HepG2 (cell line): ENCODE results near the gene ELF1. TPM values are rescaled to one million over a fixed set of nuclear protein-coding genes. Genes with fewer than 3 reads are reported as not detected.

Source experiments
- FOXJ3 ChIP-seq: sonication (generic); formaldehyde crosslinking; IDR thresholded peaks from 2 replicates; pipeline ENCODE4 v1.4.0; 2020; ENCODE audit warnings: missing genetic modification reagents, mild to moderate bottlenecking, borderline replicate concordance
- GFI1 ChIP-seq: sonication (generic); formaldehyde crosslinking; IDR thresholded peaks from 2 replicates; pipeline ENCODE4 v1.5.0; 2020; ENCODE audit warnings: missing genetic modification reagents, mild to moderate bottlenecking, borderline replicate concordance
- KDM6A ChIP-seq: IDR thresholded peaks from 2 replicates; pipeline ENCODE4 v1.6.1; 2016; ENCODE audit warnings: low read depth
- POGZ ChIP-seq: sonication (generic); formaldehyde crosslinking; IDR thresholded peaks from 2 replicates; pipeline ENCODE4 v1.4.0; 2020; ENCODE audit warnings: mild to moderate bottlenecking, missing genetic modification reagents
- SOX13 ChIP-seq, 3 experiments: fragments of 450-650 bp in 1 of 3; sonication (generic) in 1 of 3; formaldehyde crosslinking in 1 of 3; IDR thresholded peaks in 2 of 3; conservative IDR thresholded peaks in 1 of 3; 2 replicates each; pipeline versions ENCODE4 v1.5.0 to v1.6.1; 2016 to 2020; ENCODE audit warnings: antibody characterized with exemption in 1 of 3, mild to moderate bottlenecking in 1 of 3, missing compliant biosample characterization in 1 of 3, missing genetic modification reagents in 1 of 3, moderate library complexity in 1 of 3
- TBX2 ChIP-seq: sonication (generic); formaldehyde crosslinking; IDR thresholded peaks from 2 replicates; pipeline ENCODE4 v1.5.0; 2020; ENCODE audit warnings: missing genetic modification reagents, mild to moderate bottlenecking, borderline replicate concordance
- ZNF12 ChIP-seq: sonication (generic); formaldehyde crosslinking; IDR thresholded peaks from 2 replicates; pipeline ENCODE4 v1.5.0; 2020; ENCODE audit warnings: missing genetic modification reagents
- ZNF282 ChIP-seq: fragments of 450-650 bp; IDR thresholded peaks from 2 replicates; pipeline ENCODE4 v1.6.1; 2018; ENCODE audit not compliant: partially characterized antibody
- ZSCAN30 ChIP-seq: sonication (generic); formaldehyde crosslinking; IDR thresholded peaks from 2 replicates; pipeline ENCODE4 v1.5.0; 2020; ENCODE audit warnings: mild to moderate bottlenecking, missing genetic modification reagents
- polyA plus RNA-seq, 8 experiments: library from polyadenylated mRNA; depleted of rRNA in 3 of 8; stranded (reverse) in 7 of 8; unstranded in 1 of 8; fragments of >200 nt; fragmentation: Illumina TruSeq in 4 of 8; extraction: Trizol in 4 of 8; gene quantifications; 2 replicates each; pipeline versions ENCODE4 v1.2.1 to v1.2.3, GENCODE V29; 2011 to 2016; ENCODE audit warnings: low read depth in 4 of 8, missing spikeins in 1 of 8, mixed read lengths in 1 of 8; ENCODE audit not compliant: insufficient read depth in 1 of 8
- total RNA-seq, 5 experiments: library from RNA; depleted of rRNA; stranded (reverse); fragments of >200 nt; fragmentation: Illumina TruSeq; extraction: Trizol; gene quantifications; 2 replicates each; pipeline ENCODE4 v1.2.3, GENCODE V29; 2016; ENCODE audit warnings: low read depth in 1 of 5
- TF ChIP-seq, protein P1 (sequence below), 2 experiments: sonication (generic) in 1 of 2; formaldehyde crosslinking in 1 of 2; IDR thresholded peaks; 2 replicates each; pipeline versions ENCODE4 v1.6.1 to v1.9.0; 2014 to 2022; ENCODE audit warnings: antibody characterized with exemption in 1 of 2, borderline replicate concordance in 1 of 2, inconsistent platforms in 1 of 2, low read depth in 1 of 2, missing genetic modification reagents in 1 of 2
- TF ChIP-seq, protein P2 (sequence below): IDR thresholded peaks from 2 replicates; pipeline ENCODE4 v1.6.1; 2016; ENCODE audit warnings: missing compliant biosample characterization, missing genetic modification reagents, borderline replicate concordance

ELF1 gene
- total and polyA plus RNA-seq, 2 of the 13 experiments (the other 11 are each of a cell fraction or from before 2014, with no cell fraction given) = 24.6 to 71.5 TPM

DNA sequence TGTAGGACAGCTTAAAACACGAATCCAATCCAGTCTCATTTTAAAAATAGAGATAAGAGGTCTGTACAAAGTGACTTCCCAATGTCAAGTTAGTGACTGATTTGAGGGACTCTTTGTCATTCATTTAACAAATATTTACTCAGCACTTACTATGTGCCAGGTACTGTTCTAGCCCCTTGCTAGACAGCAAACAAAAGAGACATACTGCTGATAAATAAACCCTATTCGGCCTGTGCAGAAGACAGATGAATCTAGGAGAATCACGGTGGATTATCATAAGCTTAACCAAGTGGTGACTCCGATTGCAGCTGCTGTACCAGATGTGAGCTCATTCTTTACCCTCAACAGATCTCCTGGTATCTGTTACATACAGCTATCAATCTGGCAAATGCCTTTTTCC is 6.4 kb upstream of the ELF1 start (continued):
- TF ChIP-seq GFI1 (CRISPR knock-in tag) (peak; percentile 47; the same call in 1 of the 2 replicates), ZSCAN30 (CRISPR knock-in tag) (no peak), ZNF282 (no peak), KDM6A (CRISPR knock-in tag) (no peak), FOXJ3 (CRISPR knock-in tag) (peak; percentile 57; the same call in 1 of the 2 replicates), POGZ (CRISPR knock-in tag) (no peak; the same call in 1 of the 2 replicates), ZNF12 (CRISPR knock-in tag) (peak; percentile 32; the same call in 1 of the 2 replicates), SOX13 (IDR thresholded peaks at IDR 0.05) (peak; percentile 42; the same call in 1 of the 2 replicates), SOX13 (CRISPR knock-in tag; conservative IDR thresholded peaks at IDR 0.05 in 1 of 2, IDR thresholded peaks at IDR 0.05 in 1 of 2) (peak in 1 of 2 experiments; percentile 96; a peak in 2 of 4 replicates), TBX2 (0 out of 2 replicates have a peak, but pooled peaks have one; percentile 47)
- TF ChIP-seq, protein P1, sequence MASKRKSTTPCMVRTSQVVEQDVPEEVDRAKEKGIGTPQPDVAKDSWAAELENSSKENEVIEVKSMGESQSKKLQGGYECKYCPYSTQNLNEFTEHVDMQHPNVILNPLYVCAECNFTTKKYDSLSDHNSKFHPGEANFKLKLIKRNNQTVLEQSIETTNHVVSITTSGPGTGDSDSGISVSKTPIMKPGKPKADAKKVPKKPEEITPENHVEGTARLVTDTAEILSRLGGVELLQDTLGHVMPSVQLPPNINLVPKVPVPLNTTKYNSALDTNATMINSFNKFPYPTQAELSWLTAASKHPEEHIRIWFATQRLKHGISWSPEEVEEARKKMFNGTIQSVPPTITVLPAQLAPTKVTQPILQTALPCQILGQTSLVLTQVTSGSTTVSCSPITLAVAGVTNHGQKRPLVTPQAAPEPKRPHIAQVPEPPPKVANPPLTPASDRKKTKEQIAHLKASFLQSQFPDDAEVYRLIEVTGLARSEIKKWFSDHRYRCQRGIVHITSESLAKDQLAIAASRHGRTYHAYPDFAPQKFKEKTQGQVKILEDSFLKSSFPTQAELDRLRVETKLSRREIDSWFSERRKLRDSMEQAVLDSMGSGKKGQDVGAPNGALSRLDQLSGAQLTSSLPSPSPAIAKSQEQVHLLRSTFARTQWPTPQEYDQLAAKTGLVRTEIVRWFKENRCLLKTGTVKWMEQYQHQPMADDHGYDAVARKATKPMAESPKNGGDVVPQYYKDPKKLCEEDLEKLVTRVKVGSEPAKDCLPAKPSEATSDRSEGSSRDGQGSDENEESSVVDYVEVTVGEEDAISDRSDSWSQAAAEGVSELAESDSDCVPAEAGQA (IDR thresholded peaks at IDR 0.05; ENCODE audit: low read depth) = no peak
- TF ChIP-seq, protein P1 (CRISPR knock-in tag; IDR thresholded peaks at IDR 0.05; ENCODE audit: borderline replicate concordance) = no peak
- TF ChIP-seq, protein P2, sequence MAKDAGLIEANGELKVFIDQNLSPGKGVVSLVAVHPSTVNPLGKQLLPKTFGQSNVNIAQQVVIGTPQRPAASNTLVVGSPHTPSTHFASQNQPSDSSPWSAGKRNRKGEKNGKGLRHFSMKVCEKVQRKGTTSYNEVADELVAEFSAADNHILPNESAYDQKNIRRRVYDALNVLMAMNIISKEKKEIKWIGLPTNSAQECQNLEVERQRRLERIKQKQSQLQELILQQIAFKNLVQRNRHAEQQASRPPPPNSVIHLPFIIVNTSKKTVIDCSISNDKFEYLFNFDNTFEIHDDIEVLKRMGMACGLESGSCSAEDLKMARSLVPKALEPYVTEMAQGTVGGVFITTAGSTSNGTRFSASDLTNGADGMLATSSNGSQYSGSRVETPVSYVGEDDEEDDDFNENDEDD (CRISPR knock-in tag) = no peak
